CD4-positive, alpha-beta T cell (primary cell): ENCODE data around the gene SORCS2. TPM values are rescaled to one million over a fixed set of nuclear protein-coding genes. Genes with fewer than 3 reads are reported as not detected.

ENCODE experiments used
- ATAC-seq: fragments of 200-7000 bp; cut with Tn5 transposase; one replicate; pipeline ENCODE4 v1.10.0; 2022; ENCODE audit warnings: mild to moderate bottlenecking; ENCODE audit not compliant: poor library complexity
- CTCF ChIA-PET: fragments of 350-600 bp; sonication (Branson Sonifier 250); formaldehyde crosslinking; loops from one replicate; lab custom pipeline; 2021; ENCODE audit warnings: antibody characterized with exemption, inconsistent platforms; lab: Charles Lee
- POLR2A ChIA-PET: fragments of 350-600 bp; sonication (Branson Sonifier 250); formaldehyde crosslinking; loops from one replicate; lab custom pipeline; 2021; ENCODE audit warnings: antibody characterized with exemption, inconsistent platforms; lab: Charles Lee
- DNase-seq, 14 experiments: peaks; one replicate each; pipeline ENCODE4 v3.0.0-alpha.2; 2013 to 2020; ENCODE audit warnings: mixed read lengths in 2 of 14
- H3K27ac ChIP-seq, 2 donors: one replicate each; pipeline versions ENCODE4 v1.5.1 to v1.7.0; 2013; ENCODE audit warnings: low read length in 2 of 2, low read depth in 1 of 2, mild to moderate bottlenecking in 1 of 2
- H3K27me3 ChIP-seq, 2 experiments: 1 replicate in 1 of 2; 2 replicates in 1 of 2; pipeline versions ENCODE4 v1.6.1 to v1.7.0; 2013; ENCODE audit warnings: low read length in 2 of 2, control low read depth in 1 of 2, mild to moderate bottlenecking in 1 of 2, moderate library complexity in 1 of 2; ENCODE audit not compliant: insufficient read depth in 2 of 2, control insufficient read depth in 1 of 2
- H3K36me3 ChIP-seq: one replicate; pipeline ENCODE4 v1.6.1; 2013; ENCODE audit warnings: low read length, control low read depth; ENCODE audit not compliant: insufficient read depth
- H3K4me1 ChIP-seq: one replicate; pipeline ENCODE4 v1.6.1; 2013; ENCODE audit warnings: low read length, control low read depth; ENCODE audit not compliant: insufficient read depth
- H3K4me3 ChIP-seq: one replicate; pipeline ENCODE4 v1.5.1; 2013; ENCODE audit warnings: mild to moderate bottlenecking, low read length, moderate library complexity
- H3K9me3 ChIP-seq, 2 experiments: 1 replicate in 1 of 2; 2 replicates in 1 of 2; pipeline versions ENCODE4 v1.6.1 to v1.7.0; 2013; ENCODE audit warnings: low read length in 2 of 2, mild to moderate bottlenecking in 2 of 2, control low read depth in 1 of 2, moderate library complexity in 1 of 2; ENCODE audit not compliant: control insufficient read depth in 1 of 2, insufficient read depth in 1 of 2
- H3K27ac Mint-ChIP-seq: one replicate; pipeline ENCODE4 v1.8.0; 2020; ENCODE audit warnings: mixed read lengths
- H3K27me3 Mint-ChIP-seq: one replicate; pipeline ENCODE4 v1.8.0; 2021; ENCODE audit warnings: mixed read lengths
- H3K36me3 Mint-ChIP-seq: one replicate; pipeline ENCODE4 v1.8.0; 2021; ENCODE audit warnings: low read depth, mixed read lengths
- H3K4me1 Mint-ChIP-seq: one replicate; pipeline ENCODE4 v1.8.0; 2021; ENCODE audit warnings: low read depth, mixed read lengths
- H3K4me3 Mint-ChIP-seq: one replicate; pipeline ENCODE4 v1.8.0; 2020; ENCODE audit warnings: mild to moderate bottlenecking, mixed read lengths
- H3K9me3 Mint-ChIP-seq: one replicate; pipeline ENCODE4 v1.8.0; 2020; ENCODE audit warnings: mixed read lengths
- intact Hi-C, 2 experiments: fragments of 100-400 bp; cut with DNase I in 1 of 2; cut with micrococcal nuclease in 1 of 2; formaldehyde crosslinking; loops; one replicate each; pipeline versions ENCODE4 v1.15.1 to v1.9.0; 2023 to 2025; cut with DNase I, micrococcal nuclease
- total RNA-seq, 174 experiments: library from RNA in 2 of 174; stranded (reverse) in 2 of 174; gene quantifications; one replicate each; pipeline ENCODE4 v1.2.3 and lab custom pipeline; 2021 to 2026
- TF ChIP-seq, protein P1 (sequence below): fragments of 200-600 bp; IDR thresholded peaks from one replicate; pipeline ENCODE4 v1.8.0; 2022; ENCODE audit warnings: antibody characterized with exemption, mild to moderate bottlenecking

SORCS2 gene
- total RNA-seq, 2 experiments from 2014 or later: not detected

- Histone ChIP-seq H3K9me3 (peaks cover 12% of the 10 kb centered on the region in 2 experiments), H3K4me1 (no peaks in the 10 kb centered on the region), H3K36me3 (no peaks in the 10 kb centered on the region), H3K4me3 (no peak overlapping the region), H3K27ac (no peak overlapping the region), H3K27me3 (peaks cover 0 to 4% of the 10 kb centered on the region in 2 experiments)
- DNase-seq: no peak
- intact Hi-C loops: no loop called here
- no peak overlapping the region for H3K4me3 Mint-ChIP-seq
- TF ChIP-seq, protein P1, sequence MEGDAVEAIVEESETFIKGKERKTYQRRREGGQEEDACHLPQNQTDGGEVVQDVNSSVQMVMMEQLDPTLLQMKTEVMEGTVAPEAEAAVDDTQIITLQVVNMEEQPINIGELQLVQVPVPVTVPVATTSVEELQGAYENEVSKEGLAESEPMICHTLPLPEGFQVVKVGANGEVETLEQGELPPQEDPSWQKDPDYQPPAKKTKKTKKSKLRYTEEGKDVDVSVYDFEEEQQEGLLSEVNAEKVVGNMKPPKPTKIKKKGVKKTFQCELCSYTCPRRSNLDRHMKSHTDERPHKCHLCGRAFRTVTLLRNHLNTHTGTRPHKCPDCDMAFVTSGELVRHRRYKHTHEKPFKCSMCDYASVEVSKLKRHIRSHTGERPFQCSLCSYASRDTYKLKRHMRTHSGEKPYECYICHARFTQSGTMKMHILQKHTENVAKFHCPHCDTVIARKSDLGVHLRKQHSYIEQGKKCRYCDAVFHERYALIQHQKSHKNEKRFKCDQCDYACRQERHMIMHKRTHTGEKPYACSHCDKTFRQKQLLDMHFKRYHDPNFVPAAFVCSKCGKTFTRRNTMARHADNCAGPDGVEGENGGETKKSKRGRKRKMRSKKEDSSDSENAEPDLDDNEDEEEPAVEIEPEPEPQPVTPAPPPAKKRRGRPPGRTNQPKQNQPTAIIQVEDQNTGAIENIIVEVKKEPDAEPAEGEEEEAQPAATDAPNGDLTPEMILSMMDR: no peak
- peaks cover 20% of the 10 kb centered on the region for H3K27me3 Mint-ChIP-seq
- ChIA-PET CTCF (no interaction called here), POLR2A (no interaction called here)
- no peaks in the 10 kb centered on the region for H3K36me3 Mint-ChIP-seq
- H3K4me1 Mint-ChIP-seq: no peaks in the 10 kb centered on the region
- H3K27ac Mint-ChIP-seq: no peak overlapping the region
- ATAC-seq: no peak
- H3K9me3 Mint-ChIP-seq: peaks cover 9% of the 10 kb centered on the region
Observed at GRCh38 chr4:7183161-7183560, 9.2 kb upstream of the SORCS2 start.

DNA sequence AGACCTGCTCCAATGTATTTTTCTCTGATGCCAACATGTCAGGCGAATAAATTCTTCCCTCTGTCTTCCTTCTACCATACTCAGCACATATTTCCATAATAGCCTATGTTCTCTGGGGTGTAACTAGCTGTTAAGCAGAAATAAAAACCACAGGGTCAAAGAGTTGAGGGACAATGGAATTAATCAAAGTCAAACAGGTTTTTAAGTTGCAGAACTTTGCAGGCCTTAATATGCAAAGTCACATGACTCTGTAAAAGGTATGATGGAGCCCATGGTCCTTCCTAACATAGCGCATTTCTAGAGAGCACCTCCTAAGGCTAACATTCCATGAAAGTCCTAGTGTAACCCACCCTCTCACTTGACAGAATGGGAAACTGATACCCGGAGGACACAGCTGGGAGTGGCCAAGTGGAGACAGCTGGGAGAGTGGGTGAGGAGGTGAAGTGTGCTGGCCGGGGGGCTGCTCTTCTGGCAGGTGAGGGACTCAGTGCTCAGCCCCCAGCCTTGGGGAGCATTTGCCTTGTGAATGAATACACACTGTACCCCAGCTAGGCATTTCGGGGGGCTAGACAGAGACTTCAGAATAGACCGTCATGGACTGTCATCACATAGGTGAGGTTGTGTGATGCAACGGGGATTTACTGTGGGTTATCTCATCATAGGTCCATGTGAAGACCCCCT lies 8.4 kb upstream of the SORCS2 start:
- Mint-ChIP-seq H3K4me1 (no peaks in the 10 kb centered on the region), H3K4me3 (no peak overlapping the region), H3K36me3 (no peaks in the 10 kb centered on the region), H3K27ac (no peak overlapping the region), H3K9me3 (peaks cover 9% of the 10 kb centered on the region), H3K27me3 (peaks cover 25% of the 10 kb centered on the region)
- TF ChIP-seq, protein P1: no peak
- Histone ChIP-seq H3K9me3 (peaks cover 9 to 11% of the 10 kb centered on the region in 2 experiments), H3K27me3 (peaks cover 0 to 4% of the 10 kb centered on the region in 2 experiments), H3K4me3 (no peak overlapping the region), H3K36me3 (no peaks in the 10 kb centered on the region), H3K4me1 (no peaks in the 10 kb centered on the region), H3K27ac (no peak overlapping the region)
- no peak for DNase-seq
- ATAC-seq: no peak
- ChIA-PET POLR2A (no interaction called here), CTCF (no interaction called here)
- intact Hi-C loops: no loop called here

- TF ChIP-seq, protein P1: no peak
- DNase-seq (no peak), ATAC-seq (no peak)
- Histone ChIP-seq H3K4me3 (no peak overlapping the region), H3K9me3 (peaks cover 0 to 8% of the 10 kb centered on the region in 2 experiments), H3K27me3 (peaks cover 0 to 16% of the 10 kb centered on the region in 2 experiments), H3K4me1 (no peaks in the 10 kb centered on the region), H3K27ac (no peak overlapping the region), H3K36me3 (no peaks in the 10 kb centered on the region)
- intact Hi-C loops: no loop called here
- Mint-ChIP-seq H3K4me3 (no peak overlapping the region), H3K27me3 (peaks cover 42% of the 10 kb centered on the region), H3K9me3 (peaks cover 5% of the 10 kb centered on the region), H3K36me3 (no peaks in the 10 kb centered on the region), H3K4me1 (no peaks in the 10 kb centered on the region), H3K27ac (no peak overlapping the region)
- POLR2A ChIA-PET: no interaction called here
- CTCF ChIA-PET: no interaction called here
Observed at GRCh38 chr4:7185487-7186030, 6.8 kb upstream of the SORCS2 start.
